Measurements from ENCODE around the gene FAAP20. TPM values are rescaled to one million over a fixed set of nuclear protein-coding genes. Genes with fewer than 3 reads are reported as not detected.

FAAP20 gene
- total RNA-seq, 1 experiment from 2014 or later = 36.3 TPM

- intact Hi-C loops (cut with micrococcal nuclease; ENCODE audit: unreplicated experiment) = no loop called here
- Mint-ChIP-seq H3K9me3 (ENCODE audit: low read depth, unreplicated experiment) (no peaks in the 10 kb centered on the region), H3K27me3 (ENCODE audit: unreplicated experiment) (no peaks in the 10 kb centered on the region), H3K27ac (ENCODE audit: unreplicated experiment) (no peak overlapping the region), H3K4me1 (ENCODE audit: low read depth, unreplicated experiment) (peaks cover 12% of the 10 kb centered on the region), H3K36me3 (ENCODE audit: insufficient read depth, unreplicated experiment) (peaks cover 9% of the 10 kb centered on the region), H3K4me3 (ENCODE audit: low read depth, unreplicated experiment) (no peak overlapping the region)
- TF ChIP-seq CTCF (IDR thresholded peaks at IDR 0.05; ENCODE audit: unreplicated experiment) = no peak
- DNase-seq = no peak
- CTCF ChIA-PET = no interaction called here
- BruUV-seq (replicated peaks) = no TSS peak
Measured at GRCh38 chr1:2240270-2241156, 45.9 kb upstream of the FAAP20 start.

- no peak overlapping the region for H3K27ac Mint-ChIP-seq (ENCODE audit: unreplicated experiment)
- peaks cover 12% of the 10 kb centered on the region for H3K4me1 Mint-ChIP-seq (ENCODE audit: low read depth, unreplicated experiment)
- intact Hi-C loops (cut with micrococcal nuclease; ENCODE audit: unreplicated experiment) = no loop called here
- CTCF ChIA-PET = no interaction called here
- no peaks in the 10 kb centered on the region for H3K9me3 Mint-ChIP-seq (ENCODE audit: low read depth, unreplicated experiment)
- H3K27me3 Mint-ChIP-seq (ENCODE audit: unreplicated experiment) = no peaks in the 10 kb centered on the region
- no peak for TF ChIP-seq CTCF (IDR thresholded peaks at IDR 0.05; ENCODE audit: unreplicated experiment)
- no TSS peak for BruUV-seq (replicated peaks)
- no peak overlapping the region for H3K4me3 Mint-ChIP-seq (ENCODE audit: low read depth, unreplicated experiment)
- peaks cover 12% of the 10 kb centered on the region for H3K36me3 Mint-ChIP-seq (ENCODE audit: insufficient read depth, unreplicated experiment)
- DNase-seq = no peak
Measured at GRCh38 chr1:2239384-2239985, 44.9 kb upstream of the FAAP20 start.

DNA sequence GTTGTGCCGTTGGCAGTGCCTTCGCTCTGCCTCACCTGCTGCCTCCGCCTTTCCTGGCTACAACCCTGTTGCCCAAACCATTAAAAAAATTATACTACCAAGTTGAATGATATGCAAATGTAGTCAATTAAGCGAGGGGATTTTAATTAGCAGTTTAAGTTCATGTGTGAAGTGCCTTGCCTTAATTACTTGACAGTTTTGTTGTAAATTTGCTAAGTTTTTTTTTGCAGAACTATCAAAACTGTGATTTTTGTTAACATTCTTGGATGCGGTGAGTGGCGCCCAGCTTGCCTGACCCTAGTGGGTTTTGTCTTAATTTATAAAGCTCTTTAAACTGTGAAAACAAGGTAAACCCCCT is 44.4 kb upstream of the FAAP20 start:
- no peaks in the 10 kb centered on the region for H3K27me3 Mint-ChIP-seq (ENCODE audit: unreplicated experiment)
- H3K4me3 Mint-ChIP-seq (ENCODE audit: low read depth, unreplicated experiment) = no peak overlapping the region
- no peak overlapping the region for H3K27ac Mint-ChIP-seq (ENCODE audit: unreplicated experiment)
- peaks cover 12% of the 10 kb centered on the region for H3K4me1 Mint-ChIP-seq (ENCODE audit: low read depth, unreplicated experiment)
- CTCF ChIA-PET = no interaction called here
- no peaks in the 10 kb centered on the region for H3K9me3 Mint-ChIP-seq (ENCODE audit: low read depth, unreplicated experiment)
- TF ChIP-seq CTCF (IDR thresholded peaks at IDR 0.05; ENCODE audit: unreplicated experiment) = no peak
- intact Hi-C loops (cut with micrococcal nuclease; ENCODE audit: unreplicated experiment) = no loop called here
- peaks cover 14% of the 10 kb centered on the region for H3K36me3 Mint-ChIP-seq (ENCODE audit: insufficient read depth, unreplicated experiment)
- BruUV-seq (replicated peaks) = no TSS peak
- no peak for DNase-seq

DNA sequence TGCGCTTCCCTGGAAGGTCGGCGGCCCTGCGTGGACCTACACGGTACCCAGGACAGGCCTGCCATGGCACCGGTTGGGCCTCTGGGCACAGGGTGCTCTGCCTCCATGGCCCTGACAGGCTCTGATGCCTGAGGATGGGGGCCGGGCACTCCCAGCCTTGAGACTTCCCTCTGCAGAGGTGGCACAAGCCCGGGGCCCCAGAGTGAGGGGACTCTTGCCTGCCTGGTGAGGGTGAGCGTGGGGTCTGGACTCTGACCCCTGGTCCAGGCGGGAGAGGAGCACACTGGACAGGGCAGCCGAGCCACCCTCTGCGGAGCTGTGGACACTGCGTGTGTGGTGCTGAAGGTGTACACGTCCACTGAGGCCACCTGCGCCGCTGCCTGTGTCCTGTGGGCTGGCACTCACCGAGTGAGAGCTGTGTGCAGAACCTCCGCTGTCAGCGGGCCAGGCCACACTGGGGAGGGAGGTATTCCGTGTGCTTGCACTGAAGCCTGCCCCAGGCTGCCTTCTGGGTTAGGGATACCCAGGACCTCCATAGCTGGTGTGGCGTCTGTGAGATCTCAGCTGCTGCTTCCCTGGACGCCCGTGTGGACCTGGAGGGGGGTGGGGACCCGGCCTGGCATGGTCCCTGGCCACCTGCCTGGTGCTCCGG is 43.9 kb upstream of the FAAP20 start:
- H3K4me3 Mint-ChIP-seq (ENCODE audit: low read depth, unreplicated experiment) = no peak overlapping the region
- no peak for DNase-seq
- H3K36me3 Mint-ChIP-seq (ENCODE audit: insufficient read depth, unreplicated experiment) = peaks cover 12% of the 10 kb centered on the region
- H3K9me3 Mint-ChIP-seq (ENCODE audit: low read depth, unreplicated experiment) = no peaks in the 10 kb centered on the region
- no peak overlapping the region for H3K27ac Mint-ChIP-seq (ENCODE audit: unreplicated experiment)
- no peaks in the 10 kb centered on the region for H3K27me3 Mint-ChIP-seq (ENCODE audit: unreplicated experiment)
- peaks cover 12% of the 10 kb centered on the region for H3K4me1 Mint-ChIP-seq (ENCODE audit: low read depth, unreplicated experiment)
- CTCF ChIA-PET = no interaction called here
- no TSS peak for BruUV-seq (replicated peaks)
- intact Hi-C loops (cut with micrococcal nuclease; ENCODE audit: unreplicated experiment) = no loop called here
- no peak for TF ChIP-seq CTCF (IDR thresholded peaks at IDR 0.05; ENCODE audit: unreplicated experiment)

Data from Calu3 (cell line).